SK-N-MC (cell line): ENCODE measurements around the gene THAP11.

Experiments used
- EZH2 ChIP-seq: fragments of 200-600 bp; sonication (generic); IDR thresholded peaks from one replicate; pipeline ENCODE4 v1.6.1; 2017; ENCODE audit warnings: antibody characterized with exemption
- POLR2AphosphoS5 ChIP-seq: IDR thresholded peaks from 2 replicates; pipeline ENCODE4 v1.6.1; 2012; ENCODE audit warnings: mild to moderate bottlenecking, low read depth, low read length, borderline replicate concordance

- TF ChIP-seq EZH2 (no peak), POLR2AphosphoS5 (no peak; the same call in 1 of the 2 replicates)
Observed at GRCh38 chr16:67842509-67843342, 606 bp downstream of the THAP11 start.
